Measurements from ENCODE around the gene UAP1. TPM values are rescaled to one million over a fixed set of nuclear protein-coding genes. Genes with fewer than 3 reads are reported as not detected.

The UAP1 gene
- polyA plus RNA-seq, 1 donor from 2014 or later: 40.1 TPM

DNA sequence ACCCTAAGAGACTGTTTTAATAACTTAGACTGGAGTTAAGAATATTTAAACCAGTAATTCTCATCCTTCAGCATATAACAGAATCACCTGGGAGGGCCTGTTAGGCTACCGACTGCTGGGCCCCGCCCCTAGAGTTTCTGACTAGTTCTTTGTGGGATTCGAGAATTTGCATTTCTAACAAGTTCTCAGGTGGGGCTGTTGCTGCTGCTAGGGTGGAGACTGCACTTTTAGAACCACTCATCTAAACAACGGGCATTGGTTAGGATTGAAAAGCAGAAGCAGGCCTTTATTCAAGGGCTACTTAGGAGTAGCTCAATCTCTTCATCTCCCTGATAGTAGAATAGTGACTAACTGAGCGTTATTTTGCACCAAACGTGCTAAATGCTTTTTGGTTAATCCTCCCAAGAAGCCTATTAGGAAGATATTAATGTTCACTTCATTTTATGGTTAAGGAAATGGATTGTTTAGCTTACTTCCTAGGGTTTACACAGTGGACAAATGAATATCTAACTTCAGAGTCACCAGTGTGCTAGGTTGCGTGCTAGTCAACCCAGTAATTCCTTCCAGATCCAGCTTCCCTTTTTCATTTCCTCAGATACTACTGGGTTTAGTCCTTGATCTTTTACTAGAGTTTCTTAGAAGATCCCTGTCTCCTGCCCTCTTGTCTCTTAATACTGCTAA is 31.1 kb upstream of the UAP1 start:
- no peak overlapping the region for H3K27ac ChIP-seq (ENCODE audit: low read length)
- H4K20me1 ChIP-seq (ENCODE audit: insufficient read depth): no peaks in the 10 kb centered on the region
- no peak for TF ChIP-seq TAF1 (IDR thresholded peaks at IDR 0.05; ENCODE audit: low read depth)
- TF ChIP-seq SMC3 (conservative IDR thresholded peaks at IDR 0.05; ENCODE audit: poor library complexity): no peak
- TF ChIP-seq, protein P1, sequence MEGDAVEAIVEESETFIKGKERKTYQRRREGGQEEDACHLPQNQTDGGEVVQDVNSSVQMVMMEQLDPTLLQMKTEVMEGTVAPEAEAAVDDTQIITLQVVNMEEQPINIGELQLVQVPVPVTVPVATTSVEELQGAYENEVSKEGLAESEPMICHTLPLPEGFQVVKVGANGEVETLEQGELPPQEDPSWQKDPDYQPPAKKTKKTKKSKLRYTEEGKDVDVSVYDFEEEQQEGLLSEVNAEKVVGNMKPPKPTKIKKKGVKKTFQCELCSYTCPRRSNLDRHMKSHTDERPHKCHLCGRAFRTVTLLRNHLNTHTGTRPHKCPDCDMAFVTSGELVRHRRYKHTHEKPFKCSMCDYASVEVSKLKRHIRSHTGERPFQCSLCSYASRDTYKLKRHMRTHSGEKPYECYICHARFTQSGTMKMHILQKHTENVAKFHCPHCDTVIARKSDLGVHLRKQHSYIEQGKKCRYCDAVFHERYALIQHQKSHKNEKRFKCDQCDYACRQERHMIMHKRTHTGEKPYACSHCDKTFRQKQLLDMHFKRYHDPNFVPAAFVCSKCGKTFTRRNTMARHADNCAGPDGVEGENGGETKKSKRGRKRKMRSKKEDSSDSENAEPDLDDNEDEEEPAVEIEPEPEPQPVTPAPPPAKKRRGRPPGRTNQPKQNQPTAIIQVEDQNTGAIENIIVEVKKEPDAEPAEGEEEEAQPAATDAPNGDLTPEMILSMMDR (IDR thresholded peaks at IDR 0.05; ENCODE audit: poor library complexity, severe bottlenecking): no peak
- TF ChIP-seq MXI1 (conservative IDR thresholded peaks at IDR 0.05; ENCODE audit: poor library complexity, severe bottlenecking): no peak
- TF ChIP-seq POLR2AphosphoS5 (IDR thresholded peaks at IDR 0.05): no peak
- no peak for TF ChIP-seq RAD21 (conservative IDR thresholded peaks at IDR 0.05)
- TF ChIP-seq, protein P2, sequence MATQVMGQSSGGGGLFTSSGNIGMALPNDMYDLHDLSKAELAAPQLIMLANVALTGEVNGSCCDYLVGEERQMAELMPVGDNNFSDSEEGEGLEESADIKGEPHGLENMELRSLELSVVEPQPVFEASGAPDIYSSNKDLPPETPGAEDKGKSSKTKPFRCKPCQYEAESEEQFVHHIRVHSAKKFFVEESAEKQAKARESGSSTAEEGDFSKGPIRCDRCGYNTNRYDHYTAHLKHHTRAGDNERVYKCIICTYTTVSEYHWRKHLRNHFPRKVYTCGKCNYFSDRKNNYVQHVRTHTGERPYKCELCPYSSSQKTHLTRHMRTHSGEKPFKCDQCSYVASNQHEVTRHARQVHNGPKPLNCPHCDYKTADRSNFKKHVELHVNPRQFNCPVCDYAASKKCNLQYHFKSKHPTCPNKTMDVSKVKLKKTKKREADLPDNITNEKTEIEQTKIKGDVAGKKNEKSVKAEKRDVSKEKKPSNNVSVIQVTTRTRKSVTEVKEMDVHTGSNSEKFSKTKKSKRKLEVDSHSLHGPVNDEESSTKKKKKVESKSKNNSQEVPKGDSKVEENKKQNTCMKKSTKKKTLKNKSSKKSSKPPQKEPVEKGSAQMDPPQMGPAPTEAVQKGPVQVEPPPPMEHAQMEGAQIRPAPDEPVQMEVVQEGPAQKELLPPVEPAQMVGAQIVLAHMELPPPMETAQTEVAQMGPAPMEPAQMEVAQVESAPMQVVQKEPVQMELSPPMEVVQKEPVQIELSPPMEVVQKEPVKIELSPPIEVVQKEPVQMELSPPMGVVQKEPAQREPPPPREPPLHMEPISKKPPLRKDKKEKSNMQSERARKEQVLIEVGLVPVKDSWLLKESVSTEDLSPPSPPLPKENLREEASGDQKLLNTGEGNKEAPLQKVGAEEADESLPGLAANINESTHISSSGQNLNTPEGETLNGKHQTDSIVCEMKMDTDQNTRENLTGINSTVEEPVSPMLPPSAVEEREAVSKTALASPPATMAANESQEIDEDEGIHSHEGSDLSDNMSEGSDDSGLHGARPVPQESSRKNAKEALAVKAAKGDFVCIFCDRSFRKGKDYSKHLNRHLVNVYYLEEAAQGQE (IDR thresholded peaks at IDR 0.05; ENCODE audit: borderline replicate concordance): no peak
- TF ChIP-seq EP300 (conservative IDR thresholded peaks at IDR 0.05; ENCODE audit: poor library complexity, severe bottlenecking): no peak
- no peak for TF ChIP-seq EZH2 (IDR thresholded peaks at IDR 0.05; ENCODE audit: borderline replicate concordance, insufficient read depth, low read length, poor library complexity, severe bottlenecking)
- H3K27me3 ChIP-seq (ENCODE audit: insufficient read depth, low read depth, low read length): no peaks in the 10 kb centered on the region
- H3K4me2 ChIP-seq (ENCODE audit: low read length): no peak overlapping the region
- peaks cover 3% of the 10 kb centered on the region for H3K79me2 ChIP-seq (replicated peaks; ENCODE audit: insufficient read depth, low read length)
- H3K36me3 ChIP-seq (ENCODE audit: insufficient read depth, low read length): no peaks in the 10 kb centered on the region
- no peak overlapping the region for H2AFZ ChIP-seq (ENCODE audit: low read depth, low read length)
- no peaks in the 10 kb centered on the region for H3K9me2 ChIP-seq (ENCODE audit: insufficient read depth, low read length)
- H3K9ac ChIP-seq (ENCODE audit: low read length): no peak overlapping the region
- no peaks in the 10 kb centered on the region for H3F3A ChIP-seq (ENCODE audit: insufficient read depth, low read length, poor library complexity, severe bottlenecking)
- H3K4me3 ChIP-seq (ENCODE audit: low read length): no peak overlapping the region
- no peaks in the 10 kb centered on the region for H3K9me3 ChIP-seq (ENCODE audit: low read length)

DNA sequence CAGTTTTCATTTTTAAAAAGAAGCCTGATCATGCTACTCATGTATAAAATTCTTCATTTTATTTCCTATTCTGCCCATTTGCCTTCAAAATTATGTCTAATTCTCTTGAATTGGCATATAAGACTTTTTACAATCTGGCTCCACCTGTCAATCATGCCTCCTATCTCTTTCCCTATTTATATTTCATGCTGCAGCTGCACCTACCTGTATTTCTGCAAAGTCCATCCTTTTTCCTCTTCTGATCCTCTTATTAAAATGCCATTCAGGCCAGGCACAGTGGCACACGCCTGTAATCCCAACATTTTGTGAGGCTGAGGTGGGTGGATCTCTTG is 30.6 kb upstream of the UAP1 start:
- Histone ChIP-seq H3K4me3 (ENCODE audit: low read length) (no peak overlapping the region), H2AFZ (ENCODE audit: low read depth, low read length) (no peak overlapping the region), H3K27ac (ENCODE audit: low read length) (no peak overlapping the region), H4K20me1 (ENCODE audit: insufficient read depth) (no peaks in the 10 kb centered on the region), H3K79me2 (replicated peaks; ENCODE audit: insufficient read depth, low read length) (peaks cover 3% of the 10 kb centered on the region), H3F3A (ENCODE audit: insufficient read depth, low read length, poor library complexity, severe bottlenecking) (no peaks in the 10 kb centered on the region), H3K4me2 (ENCODE audit: low read length) (no peak overlapping the region), H3K9me3 (ENCODE audit: low read length) (no peaks in the 10 kb centered on the region), H3K9ac (ENCODE audit: low read length) (no peak overlapping the region), H3K36me3 (ENCODE audit: insufficient read depth, low read length) (no peaks in the 10 kb centered on the region), H3K9me2 (ENCODE audit: insufficient read depth, low read length) (no peaks in the 10 kb centered on the region), H3K27me3 (ENCODE audit: insufficient read depth, low read depth, low read length) (no peaks in the 10 kb centered on the region)
- TF ChIP-seq EP300 (conservative IDR thresholded peaks at IDR 0.05; ENCODE audit: poor library complexity, severe bottlenecking) (no peak), RAD21 (conservative IDR thresholded peaks at IDR 0.05) (no peak), POLR2AphosphoS5 (IDR thresholded peaks at IDR 0.05) (no peak), TAF1 (IDR thresholded peaks at IDR 0.05; ENCODE audit: low read depth) (no peak), MXI1 (conservative IDR thresholded peaks at IDR 0.05; ENCODE audit: poor library complexity, severe bottlenecking) (no peak), SMC3 (conservative IDR thresholded peaks at IDR 0.05; ENCODE audit: poor library complexity) (no peak)
